ENCODE results near the gene AJM1. TPM values are rescaled to one million over a fixed set of nuclear protein-coding genes. Genes with fewer than 3 reads are reported as not detected.
"Not testable (repeated sequence)": the region's sequence is repeated elsewhere in the genome, so short reads cannot be mapped to it uniquely, and the experiment has no call there.

The AJM1 gene
- total RNA-seq (1 to 10 TPM; 2.4 to 2.8 TPM), polyA plus RNA-seq (under 1 TPM in 1 of 2 donors, not detected in 1; 0.05 TPM)

GRCh38 chr9:136842380-136842948, at the start of gene AJM1:
TSS of gene AJM1 (plus strand) at chr9:136842478. CDS start at chr9:136844415, 1,937 bp downstream.
- peak; percentile 79 to 85 (median 81) for DNase-seq
- peak within 1 kb of the TSS in 1 of 2 donors; percentile 69 for H3K4me3 ChIP-seq (ENCODE audit: low read length in 2 of 2)
- Mint-ChIP-seq H3K4me3 (peak within 1 kb of the TSS; percentile 77 to 93 (median 82)), H3K4me1 (peaks cover 5 to 28% (median 12%) of the 10 kb centered on the region in 4 donors), H3K27ac (peak within 1 kb of the TSS; percentile 38 to 86 (median 64))
- intact Hi-C loops (cut with micrococcal nuclease) = loop anchor here (1.0 to 5.0 kb wide), 5 partner anchors 35 to 193 kb away; partner anchors contain the start of genes FBXW5, PAXX and RABL6
- H3K27me3 Mint-ChIP-seq; H3K9me3 Mint-ChIP-seq; H3K36me3 Mint-ChIP-seq; H3K36me3 ChIP-seq (ENCODE audit: insufficient read depth, low read length); H3K9me3 ChIP-seq (ENCODE audit: control insufficient read depth in 1 of 2, low read length in 2 of 2); H3K27me3 ChIP-seq (ENCODE audit: insufficient read depth, low read length): not testable (repeated sequence)
- ChIA-PET CTCF (ENCODE audit: partially characterized antibody) (interaction anchor here (0.6 to 4.9 kb wide), 39 partner anchors 9 to 226 kb away, joined by 3 to 36 read pairs (median 4); partner anchors contain the start of genes CLIC3, EDF1, FBXW5 and FUT7), POLR2A (ENCODE audit: partially characterized antibody) (interaction anchor here (0.6 to 1.7 kb wide), 19 partner anchors 11 to 398 kb away, joined by 3 to 12 read pairs (median 4); partner anchors contain the start of genes C8G, CLIC3, EDF1 and FBXW5)
- peaks cover 20% of the 10 kb centered on the region for H3K4me1 ChIP-seq (ENCODE audit: insufficient read depth, low read length)
- peak within 1 kb of the TSS; percentile 58 for H3K27ac ChIP-seq (ENCODE audit: low read depth, low read length)

- peak overlapping the region in 2 of 8 donors; percentile 12 to 51 for H3K4me3 Mint-ChIP-seq
- peak overlapping the region in 4 of 7 donors; percentile 35 to 52 (median 42) for H3K27ac Mint-ChIP-seq
- peaks cover 14% of the 10 kb centered on the region for H3K36me3 ChIP-seq (ENCODE audit: insufficient read depth, low read length)
- H3K4me1 Mint-ChIP-seq = peaks cover 7 to 37% (median 23%) of the 10 kb centered on the region in 4 donors
- no peaks in the 10 kb centered on the region for H3K27me3 ChIP-seq (ENCODE audit: insufficient read depth, low read length)
- H3K36me3 Mint-ChIP-seq = peaks cover 0 to 4% of the 10 kb centered on the region in 2 donors
- intact Hi-C loops (cut with micrococcal nuclease) = loop anchor here (5.0 kb wide), 1 partner anchor 94 kb away; the partner anchor contains the start of gene TRAF2
- no peaks in the 10 kb centered on the region for H3K9me3 Mint-ChIP-seq
- peaks cover 0 to 1% of the 10 kb centered on the region in 2 donors for H3K27me3 Mint-ChIP-seq
- ChIA-PET CTCF (ENCODE audit: partially characterized antibody) (interaction anchor here (1.4 to 3.1 kb wide), 9 partner anchors 9 to 293 kb away, joined by 3 to 23 read pairs (median 8); partner anchors contain the start of genes AJM1, MAN1B1 and NPDC1), POLR2A (ENCODE audit: partially characterized antibody) (interaction anchor here (0.7 to 4.4 kb wide), 5 partner anchors 9 to 302 kb away, joined by 3 to 38 read pairs (median 3); partner anchors contain the start of genes AJM1 and RABL6)
- H3K27ac ChIP-seq (ENCODE audit: low read depth, low read length) = no peak overlapping the region
- H3K4me1 ChIP-seq (ENCODE audit: insufficient read depth, low read length) = peaks cover 26% of the 10 kb centered on the region
- no peak overlapping the region for H3K4me3 ChIP-seq (ENCODE audit: low read length in 2 of 2)
- DNase-seq = no peak
- no peaks in the 10 kb centered on the region for H3K9me3 ChIP-seq (ENCODE audit: control insufficient read depth in 1 of 2, low read length in 2 of 2)
Observed at GRCh38 chr9:136793086-136793946, 49.0 kb upstream of the AJM1 start.

GRCh38 chr9:136794281-136794999, 47.8 kb upstream of the AJM1 start:
- intact Hi-C loops (cut with micrococcal nuclease) = loop anchor here (5.0 kb wide), 1 partner anchor 93 kb away; the partner anchor contains the start of gene TRAF2
- Mint-ChIP-seq H3K9me3 (no peaks in the 10 kb centered on the region), H3K4me1 (peaks cover 7 to 36% (median 21%) of the 10 kb centered on the region in 4 donors), H3K36me3 (peaks cover 0 to 4% of the 10 kb centered on the region in 2 donors), H3K27me3 (peaks cover 0 to 1% of the 10 kb centered on the region in 2 donors), H3K27ac (peak overlapping the region in 2 of 7 donors; percentile 18 to 25), H3K4me3 (peak overlapping the region in 3 of 8 donors; percentile 6 to 23 (median 15))
- Histone ChIP-seq H3K27me3 (ENCODE audit: insufficient read depth, low read length) (no peaks in the 10 kb centered on the region), H3K27ac (ENCODE audit: low read depth, low read length) (no peak overlapping the region), H3K36me3 (ENCODE audit: insufficient read depth, low read length) (peaks cover 14% of the 10 kb centered on the region), H3K4me3 (ENCODE audit: low read length in 2 of 2) (no peak overlapping the region), H3K4me1 (ENCODE audit: insufficient read depth, low read length) (peaks cover 33% of the 10 kb centered on the region), H3K9me3 (ENCODE audit: control insufficient read depth in 1 of 2, low read length in 2 of 2) (no peaks in the 10 kb centered on the region)
- POLR2A ChIA-PET (ENCODE audit: partially characterized antibody) = interaction anchor here (0.8 to 4.4 kb wide), 5 partner anchors 12 to 301 kb away, joined by 3 to 38 read pairs (median 3); partner anchors contain the start of genes AJM1 and RABL6
- no peak for DNase-seq
- CTCF ChIA-PET (ENCODE audit: partially characterized antibody) = interaction anchor here (1.3 to 3.1 kb wide), 7 partner anchors 8 to 292 kb away, joined by 4 to 23 read pairs (median 8); partner anchors contain the start of genes MAN1B1 and NPDC1

GRCh38 chr9:136795000-136795348, 47.3 kb upstream of the AJM1 start:
- Mint-ChIP-seq H3K36me3 (peaks cover 0 to 4% of the 10 kb centered on the region in 2 donors), H3K27ac (peak overlapping the region in 1 of 7 donors; percentile 25), H3K4me3 (no peak overlapping the region), H3K4me1 (peaks cover 7 to 37% (median 22%) of the 10 kb centered on the region in 4 donors), H3K27me3 (peaks cover 0 to 1% of the 10 kb centered on the region in 2 donors), H3K9me3 (no peaks in the 10 kb centered on the region)
- DNase-seq = no peak
- Histone ChIP-seq H3K4me1 (ENCODE audit: insufficient read depth, low read length) (peaks cover 36% of the 10 kb centered on the region), H3K4me3 (ENCODE audit: low read length in 2 of 2) (no peak overlapping the region), H3K9me3 (ENCODE audit: control insufficient read depth in 1 of 2, low read length in 2 of 2) (no peaks in the 10 kb centered on the region), H3K36me3 (ENCODE audit: insufficient read depth, low read length) (peaks cover 14% of the 10 kb centered on the region), H3K27ac (ENCODE audit: low read depth, low read length) (no peak overlapping the region), H3K27me3 (ENCODE audit: insufficient read depth, low read length) (no peaks in the 10 kb centered on the region)
- intact Hi-C loops (cut with micrococcal nuclease) = loop anchor here (5.0 kb wide), 1 partner anchor 92 kb away; the partner anchor contains the start of gene TRAF2
- POLR2A ChIA-PET (ENCODE audit: partially characterized antibody) = interaction anchor here (1.1 kb wide), 1 partner anchor 201 kb away, joined by 3 read pairs; no protein-coding TSS in a partner anchor
- CTCF ChIA-PET (ENCODE audit: partially characterized antibody) = interaction anchor here (1.3 kb wide), 1 partner anchor 235 kb away, joined by 5 read pairs; no protein-coding TSS in a partner anchor

- Mint-ChIP-seq H3K4me1 (peaks cover 14 to 42% (median 29%) of the 10 kb centered on the region in 4 donors), H3K36me3 (peaks cover 0 to 4% of the 10 kb centered on the region in 2 donors), H3K27ac (peak within 1 kb of the TSS in 1 of 7 donors; percentile 2), H3K27me3 (peaks cover 1% of the 10 kb centered on the region in 2 donors), H3K9me3 (no peaks in the 10 kb centered on the region), H3K4me3 (peak within 1 kb of the TSS in 1 of 8 donors; percentile 30)
- Histone ChIP-seq H3K27ac (ENCODE audit: low read depth, low read length) (no peak within 1 kb of the TSS), H3K36me3 (ENCODE audit: insufficient read depth, low read length) (peaks cover 14% of the 10 kb centered on the region), H3K27me3 (ENCODE audit: insufficient read depth, low read length) (no peaks in the 10 kb centered on the region), H3K4me3 (ENCODE audit: low read length in 2 of 2) (no peak within 1 kb of the TSS), H3K9me3 (ENCODE audit: control insufficient read depth in 1 of 2, low read length in 2 of 2) (no peaks in the 10 kb centered on the region), H3K4me1 (ENCODE audit: insufficient read depth, low read length) (peaks cover 40% of the 10 kb centered on the region)
- intact Hi-C loops (cut with micrococcal nuclease) = no loop called here
- CTCF ChIA-PET (ENCODE audit: partially characterized antibody) = interaction anchor here (0.6 kb wide), 1 partner anchor 465 kb away, joined by 4 read pairs; no protein-coding TSS in a partner anchor
- POLR2A ChIA-PET (ENCODE audit: partially characterized antibody) = interaction anchor here (0.7 kb wide), 1 partner anchor 12 kb away, joined by 3 read pairs; the partner anchor contains the start of gene RABL6
- no peak for DNase-seq
Observed at GRCh38 chr9:136796238-136796774, 46.0 kb upstream of the AJM1 start, which contains the start of gene CCDC183. TSS of gene CCDC183 (plus strand) at chr9:136796338. CDS start at chr9:136796398, 60 bp downstream.

- DNase-seq; H3K27ac ChIP-seq (ENCODE audit: low read depth, low read length); H3K9me3 Mint-ChIP-seq; H3K9me3 ChIP-seq (ENCODE audit: control insufficient read depth in 1 of 2, low read length in 2 of 2); H3K27me3 ChIP-seq (ENCODE audit: insufficient read depth, low read length); intact Hi-C loops (cut with micrococcal nuclease); H3K36me3 Mint-ChIP-seq; CTCF ChIA-PET (ENCODE audit: partially characterized antibody); H3K27me3 Mint-ChIP-seq; H3K4me3 Mint-ChIP-seq; H3K4me3 ChIP-seq (ENCODE audit: low read length in 2 of 2): not testable (repeated sequence)
- H3K4me1 ChIP-seq (ENCODE audit: insufficient read depth, low read length) = peaks cover 40% of the 10 kb centered on the region
- Mint-ChIP-seq H3K27ac (peak overlapping the region in 1 of 7 donors; percentile 2), H3K4me1 (peaks cover 15 to 43% (median 27%) of the 10 kb centered on the region in 4 donors)
- POLR2A ChIA-PET (ENCODE audit: partially characterized antibody) = interaction anchor here (0.7 to 1.1 kb wide), 2 partner anchors 11 to 20 kb away, joined by 3 read pairs; partner anchors contain the start of gene RABL6
- H3K36me3 ChIP-seq (ENCODE audit: insufficient read depth, low read length) = peaks cover 14% of the 10 kb centered on the region
Observed at GRCh38 chr9:136796775-136797347, 45.4 kb upstream of the AJM1 start.

All from CD4-positive, alpha-beta memory T cell (primary cell).